Measurements from ENCODE around the gene PTH1R. TPM values are rescaled to one million over a fixed set of nuclear protein-coding genes. Genes with fewer than 3 reads are reported as not detected.

PTH1R gene
- total RNA-seq, 1 experiment from 2014 or later, result 1.0 TPM

DNA sequence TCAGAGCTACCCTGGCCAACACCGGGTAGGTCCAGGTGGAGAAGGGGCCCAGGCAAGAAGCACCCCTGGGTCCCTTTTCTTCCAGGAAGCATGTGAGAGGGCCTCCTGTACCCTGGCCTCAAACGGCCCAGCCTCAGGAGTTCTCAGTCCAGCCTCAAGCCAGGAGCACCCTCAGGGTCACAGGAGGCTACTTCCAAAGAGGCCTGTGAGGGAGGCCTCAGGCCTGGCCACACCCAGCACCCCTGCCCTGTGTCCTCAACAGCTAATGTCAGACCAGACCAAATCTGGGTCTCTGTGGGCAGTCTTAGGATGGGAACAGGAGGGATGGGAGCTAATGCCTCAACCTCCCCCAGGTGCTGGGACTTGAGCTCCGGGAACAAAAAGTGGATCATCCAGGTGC lies 23.5 kb downstream of the PTH1R start:
- H4K5ac ChIP-seq (ENCODE audit: insufficient read length, low read depth, low read length), result no peak overlapping the region
- no peak overlapping the region; the same call in 1 of the 2 replicates for H3K14ac ChIP-seq (ENCODE audit: insufficient read depth, low read length)
- H3K9ac ChIP-seq (ENCODE audit: extremely low read depth, insufficient read length, low read length), result no peak overlapping the region
- no peak overlapping the region for H2BK120ac ChIP-seq (ENCODE audit: low read depth, low read length, poor library complexity, severe bottlenecking)
- no peak overlapping the region for H3K27ac ChIP-seq (ENCODE audit: insufficient read length, low read depth, low read length)
- H4K91ac ChIP-seq (ENCODE audit: insufficient read length, low read depth, low read length), result no peak overlapping the region
- H3K4me1 Mint-ChIP-seq, result no peaks in the 10 kb centered on the region
- H3K79me1 ChIP-seq (ENCODE audit: insufficient read depth, low read depth, low read length, poor library complexity, severe bottlenecking), result no peaks in the 10 kb centered on the region
- no peak overlapping the region for H3K4me2 ChIP-seq (ENCODE audit: insufficient read depth, insufficient read length, low read length)
- H3K79me2 ChIP-seq (ENCODE audit: insufficient read depth, low read length), result no peaks in the 10 kb centered on the region
- DNase-seq, result no peak
- no peak overlapping the region for H3K18ac ChIP-seq (ENCODE audit: insufficient read length, low read depth, low read length)
- H3K9me3 Mint-ChIP-seq, result no peaks in the 10 kb centered on the region
- H4K8ac ChIP-seq (replicated peaks; ENCODE audit: insufficient read length, low read depth, low read length), result no peak overlapping the region
- H2BK12ac ChIP-seq (ENCODE audit: insufficient read length, low read depth, low read length), result no peak overlapping the region
- H3T11ph ChIP-seq (ENCODE audit: low read length), result no peak overlapping the region
- no CpG with 5 or more reads among the region's 3 CpGs for WGBS (ENCODE audit: extremely low coverage, insufficient read length, low lambda C conversion rate)
- no peaks in the 10 kb centered on the region for H3K9me3 ChIP-seq (ENCODE audit: control insufficient read depth, low read depth, low read length)
- H3K27me3 ChIP-seq (ENCODE audit: insufficient read depth, low read length), result no peaks in the 10 kb centered on the region; the same call in 1 of the 2 replicates
- peaks cover 6% of the 10 kb centered on the region for H3K27me3 Mint-ChIP-seq (ENCODE audit: low read depth)
- H3K56ac ChIP-seq (ENCODE audit: insufficient read length, low read depth, low read length), result no peak overlapping the region
- H2AK5ac ChIP-seq (ENCODE audit: insufficient read length, low read length), result no peak overlapping the region
- H3K36me3 Mint-ChIP-seq (ENCODE audit: insufficient read depth in 1 of 3, low read depth in 3 of 3), result no peaks in the 10 kb centered on the region
- no peak overlapping the region for H2BK20ac ChIP-seq (ENCODE audit: low read depth, low read length, poor library complexity, severe bottlenecking)
- no peaks in the 10 kb centered on the region for H4K20me1 ChIP-seq (ENCODE audit: control insufficient read depth, insufficient read depth, insufficient read length)
- TF ChIP-seq, protein P1, sequence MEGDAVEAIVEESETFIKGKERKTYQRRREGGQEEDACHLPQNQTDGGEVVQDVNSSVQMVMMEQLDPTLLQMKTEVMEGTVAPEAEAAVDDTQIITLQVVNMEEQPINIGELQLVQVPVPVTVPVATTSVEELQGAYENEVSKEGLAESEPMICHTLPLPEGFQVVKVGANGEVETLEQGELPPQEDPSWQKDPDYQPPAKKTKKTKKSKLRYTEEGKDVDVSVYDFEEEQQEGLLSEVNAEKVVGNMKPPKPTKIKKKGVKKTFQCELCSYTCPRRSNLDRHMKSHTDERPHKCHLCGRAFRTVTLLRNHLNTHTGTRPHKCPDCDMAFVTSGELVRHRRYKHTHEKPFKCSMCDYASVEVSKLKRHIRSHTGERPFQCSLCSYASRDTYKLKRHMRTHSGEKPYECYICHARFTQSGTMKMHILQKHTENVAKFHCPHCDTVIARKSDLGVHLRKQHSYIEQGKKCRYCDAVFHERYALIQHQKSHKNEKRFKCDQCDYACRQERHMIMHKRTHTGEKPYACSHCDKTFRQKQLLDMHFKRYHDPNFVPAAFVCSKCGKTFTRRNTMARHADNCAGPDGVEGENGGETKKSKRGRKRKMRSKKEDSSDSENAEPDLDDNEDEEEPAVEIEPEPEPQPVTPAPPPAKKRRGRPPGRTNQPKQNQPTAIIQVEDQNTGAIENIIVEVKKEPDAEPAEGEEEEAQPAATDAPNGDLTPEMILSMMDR (conservative IDR thresholded peaks at IDR 0.05), result no peak
- H2AFZ ChIP-seq (ENCODE audit: low read length), result no peak overlapping the region
- no peak overlapping the region; a peak in 1 of 7 replicates for H3K27ac Mint-ChIP-seq
- H3K4me3 Mint-ChIP-seq, result no peak overlapping the region
- no peak overlapping the region for H2BK5ac ChIP-seq (ENCODE audit: insufficient read length, low read length)
- H3K4ac ChIP-seq (ENCODE audit: low read depth, low read length), result no peak overlapping the region
- H2BK15ac ChIP-seq (ENCODE audit: low read depth, low read length), result no peak overlapping the region
- H3K23me2 ChIP-seq (ENCODE audit: insufficient read length, low read depth, low read length, poor library complexity, severe bottlenecking), result no peaks in the 10 kb centered on the region
- no peak overlapping the region for H3K23ac ChIP-seq (ENCODE audit: insufficient read length, low read depth, low read length)
- no peaks in the 10 kb centered on the region for H3K4me1 ChIP-seq (ENCODE audit: insufficient read depth, low read length)

All from H9 (cell line).